ENCODE data around the gene ARHGAP30.

ARHGAP30 gene

DNA sequence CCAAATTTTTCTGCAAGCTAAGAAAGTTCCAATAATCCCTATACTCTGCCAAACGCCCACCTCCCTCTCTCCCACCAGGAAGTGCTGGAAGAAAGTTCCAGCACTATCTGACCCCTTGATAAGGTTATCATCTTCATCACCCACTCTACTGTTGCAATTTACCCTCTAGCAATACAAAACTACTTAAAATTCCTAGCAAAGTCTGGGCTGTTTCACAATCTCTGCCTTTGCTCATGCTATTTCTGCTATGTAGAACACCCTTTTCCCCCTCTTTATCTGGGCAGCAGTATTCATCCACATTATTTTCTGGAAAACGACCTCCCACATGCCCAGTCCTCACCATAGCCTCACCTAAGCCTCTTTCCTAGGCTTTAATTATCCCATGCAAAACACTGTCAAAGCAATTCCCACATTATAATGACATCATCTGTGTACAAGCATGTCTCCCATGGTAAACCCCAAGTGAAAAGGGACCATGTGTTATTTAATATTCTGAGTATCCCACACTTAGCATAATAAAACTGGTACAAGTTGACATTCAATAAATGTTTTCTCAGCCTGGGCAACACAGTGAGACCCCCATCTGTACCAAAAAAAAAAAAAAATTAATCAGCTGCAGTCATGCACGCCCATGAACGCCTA lies 60.7 kb downstream of the ARHGAP30 start:
- no peak for DNase-seq

- no peak for DNase-seq
Observed at GRCh38 chr1:161007369-161007768, 62.3 kb downstream of the ARHGAP30 start.

DNA sequence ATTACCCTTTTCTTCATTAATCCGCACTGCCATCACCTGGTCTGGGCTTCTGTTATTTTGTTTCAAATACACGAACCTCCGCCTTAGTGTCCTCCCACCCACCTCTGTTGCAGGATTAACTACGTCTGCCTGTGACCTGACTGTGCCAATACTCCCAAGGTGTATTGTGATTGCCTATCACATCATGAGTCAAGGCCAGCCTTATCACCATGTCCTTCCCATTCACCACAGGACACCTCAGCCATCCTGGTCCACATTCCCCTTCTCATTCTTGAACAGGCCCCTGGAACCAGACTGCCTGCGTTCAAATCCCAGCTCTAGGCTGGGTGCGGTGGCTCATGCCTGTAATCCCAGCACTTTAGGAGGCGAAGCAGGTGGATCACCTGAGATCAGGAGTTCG lies 63.1 kb downstream of the ARHGAP30 start:
- no peak for DNase-seq

DNA sequence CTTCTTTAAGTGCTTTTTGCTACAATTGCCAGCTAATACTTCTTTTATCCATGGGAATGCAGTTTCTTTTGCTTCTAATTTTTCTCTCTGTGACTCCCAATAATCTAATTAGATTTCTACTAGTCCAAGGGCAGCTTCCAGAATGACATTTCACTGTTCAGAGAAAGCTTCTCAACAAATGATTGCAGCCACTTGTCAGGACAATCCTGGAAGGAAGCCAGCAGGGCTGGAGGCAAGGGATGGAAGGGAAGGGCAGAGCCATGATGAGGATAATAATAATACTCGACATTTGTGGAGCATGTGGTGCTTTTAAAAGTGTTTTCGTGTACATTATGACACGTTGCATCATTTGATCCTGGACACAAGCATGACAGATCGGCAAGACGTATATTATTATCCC lies 68.2 kb downstream of the ARHGAP30 start:
- no peak for DNase-seq

- no peak for DNase-seq
Observed at GRCh38 chr1:161000736-161001480, 68.8 kb downstream of the ARHGAP30 start.

DNA sequence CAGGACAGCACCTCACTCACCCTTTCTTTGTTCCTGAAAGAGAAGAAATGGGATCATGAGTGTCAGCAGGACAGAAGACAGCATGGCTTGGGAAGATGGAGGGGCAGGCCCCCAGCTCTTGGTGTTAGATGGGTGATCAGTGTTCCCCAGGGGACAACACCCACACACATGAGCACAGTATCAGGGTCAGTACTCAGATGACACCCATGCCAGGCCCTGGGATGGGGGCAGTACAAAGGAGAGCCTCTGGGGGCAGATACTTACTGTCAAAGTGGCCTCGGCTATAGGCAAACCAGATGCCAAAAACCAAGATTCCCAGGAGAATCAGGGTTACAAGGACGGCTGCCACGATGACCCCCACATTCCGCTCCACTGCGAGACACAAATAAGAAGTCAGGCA lies 70.3 kb downstream of the ARHGAP30 start:
- no peak for DNase-seq

DNA sequence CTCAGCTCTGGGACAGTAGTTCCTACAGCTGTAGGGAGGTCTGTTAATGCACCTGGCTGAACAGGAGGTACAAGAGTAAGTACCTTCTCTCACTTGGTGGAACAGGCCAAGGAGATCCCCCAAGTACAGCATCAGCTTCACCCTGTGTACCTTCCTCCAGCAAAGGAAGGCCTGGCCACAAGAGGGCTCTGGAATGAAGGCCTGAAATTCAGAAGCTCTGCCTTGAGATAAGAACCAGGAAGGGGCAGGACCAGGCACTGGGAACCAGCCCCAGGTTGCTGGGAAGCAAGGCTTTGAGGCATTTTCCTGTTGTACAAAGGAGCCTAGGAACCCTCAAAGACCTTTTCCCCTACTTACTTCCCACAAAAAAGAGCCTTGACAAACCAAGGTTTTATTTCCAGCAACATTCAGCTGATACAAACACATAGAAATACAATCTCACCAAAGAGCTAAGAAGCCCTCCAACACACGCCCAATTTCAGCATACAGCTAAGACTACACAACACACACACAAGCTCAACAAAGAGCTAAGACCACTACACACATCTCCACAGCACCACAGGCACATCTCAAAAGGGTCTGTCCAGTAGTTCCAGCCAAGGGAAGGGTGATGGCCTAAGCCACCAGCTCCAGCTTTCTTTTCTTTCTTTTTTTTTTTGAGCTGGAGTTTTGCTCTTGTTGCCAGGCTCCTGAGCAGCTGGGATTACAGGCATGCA lies 72.2 kb downstream of the ARHGAP30 start:
- peak; percentile 50 for DNase-seq

Measured in fibroblast of skin of back (primary cell).